SK-N-MC (cell line): ENCODE data around the gene LHX8.

ENCODE experiments used
- EZH2 ChIP-seq: fragments of 200-600 bp; sonication (generic); IDR thresholded peaks from one replicate; pipeline ENCODE4 v1.6.1; 2017; ENCODE audit warnings: antibody characterized with exemption
- POLR2AphosphoS5 ChIP-seq: IDR thresholded peaks from 2 replicates; pipeline ENCODE4 v1.6.1; 2012; ENCODE audit warnings: mild to moderate bottlenecking, low read depth, low read length, borderline replicate concordance

DNA sequence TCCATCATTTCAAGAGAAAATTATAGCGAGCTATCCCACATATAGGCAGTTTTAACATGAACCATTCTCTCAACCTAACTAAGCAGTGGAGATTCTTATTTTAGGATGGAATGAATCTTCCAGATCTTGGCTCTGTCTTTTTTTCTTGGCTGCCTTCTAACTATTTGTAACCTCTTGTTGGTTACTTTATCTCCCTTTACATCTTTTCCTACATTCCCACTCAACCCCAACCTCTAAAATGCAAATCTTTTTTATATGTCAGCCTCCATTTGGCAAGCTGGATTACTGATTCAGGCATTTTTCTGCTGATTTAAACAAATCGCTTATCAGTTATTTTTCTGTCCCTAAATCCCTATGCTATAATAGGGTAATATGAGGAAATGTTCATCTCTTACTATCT lies 46.9 kb upstream of the LHX8 start:
- TF ChIP-seq EZH2 (no peak), POLR2AphosphoS5 (no peak)
